Testis (tissue), 2 donors: ENCODE measurements around the gene ANAPC13.

Source experiments
- POLR2A ChIP-seq: fragments of 450-650 bp; IDR thresholded peaks from one replicate; pipeline ENCODE4 v1.6.1; 2017; ENCODE audit warnings: antibody characterized with exemption, mild to moderate bottlenecking, moderate library complexity
- TF ChIP-seq, protein P1 (sequence below), 3 experiments: fragments of 450-650 bp in 2 of 3; fragments of 200-600 bp in 1 of 3; sonication (generic) in 1 of 3; IDR thresholded peaks; one replicate each; pipeline ENCODE4 v1.5.1; 2016 to 2019; ENCODE audit warnings: antibody characterized with exemption in 3 of 3, mild to moderate bottlenecking in 2 of 3, moderate library complexity in 1 of 3

- no peak for TF ChIP-seq POLR2A
- TF ChIP-seq, protein P1, sequence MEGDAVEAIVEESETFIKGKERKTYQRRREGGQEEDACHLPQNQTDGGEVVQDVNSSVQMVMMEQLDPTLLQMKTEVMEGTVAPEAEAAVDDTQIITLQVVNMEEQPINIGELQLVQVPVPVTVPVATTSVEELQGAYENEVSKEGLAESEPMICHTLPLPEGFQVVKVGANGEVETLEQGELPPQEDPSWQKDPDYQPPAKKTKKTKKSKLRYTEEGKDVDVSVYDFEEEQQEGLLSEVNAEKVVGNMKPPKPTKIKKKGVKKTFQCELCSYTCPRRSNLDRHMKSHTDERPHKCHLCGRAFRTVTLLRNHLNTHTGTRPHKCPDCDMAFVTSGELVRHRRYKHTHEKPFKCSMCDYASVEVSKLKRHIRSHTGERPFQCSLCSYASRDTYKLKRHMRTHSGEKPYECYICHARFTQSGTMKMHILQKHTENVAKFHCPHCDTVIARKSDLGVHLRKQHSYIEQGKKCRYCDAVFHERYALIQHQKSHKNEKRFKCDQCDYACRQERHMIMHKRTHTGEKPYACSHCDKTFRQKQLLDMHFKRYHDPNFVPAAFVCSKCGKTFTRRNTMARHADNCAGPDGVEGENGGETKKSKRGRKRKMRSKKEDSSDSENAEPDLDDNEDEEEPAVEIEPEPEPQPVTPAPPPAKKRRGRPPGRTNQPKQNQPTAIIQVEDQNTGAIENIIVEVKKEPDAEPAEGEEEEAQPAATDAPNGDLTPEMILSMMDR (IDR thresholded peaks at IDR 0.05): no peak
These were observed 9.5 kb downstream of the ANAPC13 start for GRCh38 chr3:134476306-134476705.
